ENCODE results near the gene FGD1. TPM values are rescaled to one million over a fixed set of nuclear protein-coding genes. Genes with fewer than 3 reads are reported as not detected.

FGD1 gene
- total and polyA plus RNA-seq, 2 of the 13 experiments (the other 11 are each of a cell fraction or from before 2014, with no cell fraction given): 0.36 to 0.62 TPM

DNA sequence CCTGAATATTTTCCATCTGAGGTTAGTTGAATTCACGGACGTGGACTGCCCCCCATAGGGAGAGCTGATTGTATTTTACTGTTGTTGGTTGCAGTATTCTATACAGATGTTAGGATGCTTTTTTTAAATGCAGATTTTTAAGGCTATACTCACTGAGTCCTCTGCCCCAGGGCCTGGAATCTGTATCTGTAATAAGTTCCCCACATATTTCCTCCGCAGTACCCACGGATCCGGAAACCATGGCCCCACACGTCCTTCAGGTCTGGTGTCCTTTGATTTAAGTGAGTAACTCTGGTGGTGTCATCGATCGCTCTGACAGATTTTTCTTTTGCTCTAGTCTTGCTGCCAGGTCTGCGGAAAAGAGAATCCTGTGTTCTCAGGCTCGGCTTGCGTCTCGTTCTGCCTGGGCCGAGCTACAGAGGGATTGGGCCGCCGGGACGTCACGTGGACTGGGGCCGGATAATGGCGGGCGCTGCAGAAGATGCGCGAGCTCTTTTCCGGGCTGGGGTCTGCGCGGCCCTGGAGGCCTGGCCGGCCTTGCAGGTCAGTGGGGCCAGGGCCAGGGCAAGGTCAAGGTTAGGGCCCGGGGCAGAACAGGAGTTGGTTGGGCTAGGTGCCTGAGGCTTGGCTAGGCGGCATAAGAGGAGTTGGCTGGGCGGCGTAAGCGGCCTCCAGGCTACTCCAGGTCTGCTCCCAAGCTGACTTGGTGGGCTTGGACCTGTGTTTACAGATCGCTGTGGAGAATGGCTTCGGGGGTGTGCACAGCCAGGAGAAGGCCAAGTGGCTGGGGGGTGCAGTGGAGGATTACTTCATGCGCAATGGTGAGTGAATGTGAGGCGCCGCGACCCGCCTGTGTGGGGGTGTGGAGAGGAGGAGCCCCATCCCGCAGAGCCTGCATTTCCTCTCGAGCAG, 55.8 kb downstream of the FGD1 start, which contains the start of gene TSR2 (continued):
- TF ChIP-seq ZNF484 (CRISPR knock-in tag; IDR thresholded peaks at IDR 0.05; ENCODE audit: borderline replicate concordance, low read depth): no peak
- TF ChIP-seq, protein P1, sequence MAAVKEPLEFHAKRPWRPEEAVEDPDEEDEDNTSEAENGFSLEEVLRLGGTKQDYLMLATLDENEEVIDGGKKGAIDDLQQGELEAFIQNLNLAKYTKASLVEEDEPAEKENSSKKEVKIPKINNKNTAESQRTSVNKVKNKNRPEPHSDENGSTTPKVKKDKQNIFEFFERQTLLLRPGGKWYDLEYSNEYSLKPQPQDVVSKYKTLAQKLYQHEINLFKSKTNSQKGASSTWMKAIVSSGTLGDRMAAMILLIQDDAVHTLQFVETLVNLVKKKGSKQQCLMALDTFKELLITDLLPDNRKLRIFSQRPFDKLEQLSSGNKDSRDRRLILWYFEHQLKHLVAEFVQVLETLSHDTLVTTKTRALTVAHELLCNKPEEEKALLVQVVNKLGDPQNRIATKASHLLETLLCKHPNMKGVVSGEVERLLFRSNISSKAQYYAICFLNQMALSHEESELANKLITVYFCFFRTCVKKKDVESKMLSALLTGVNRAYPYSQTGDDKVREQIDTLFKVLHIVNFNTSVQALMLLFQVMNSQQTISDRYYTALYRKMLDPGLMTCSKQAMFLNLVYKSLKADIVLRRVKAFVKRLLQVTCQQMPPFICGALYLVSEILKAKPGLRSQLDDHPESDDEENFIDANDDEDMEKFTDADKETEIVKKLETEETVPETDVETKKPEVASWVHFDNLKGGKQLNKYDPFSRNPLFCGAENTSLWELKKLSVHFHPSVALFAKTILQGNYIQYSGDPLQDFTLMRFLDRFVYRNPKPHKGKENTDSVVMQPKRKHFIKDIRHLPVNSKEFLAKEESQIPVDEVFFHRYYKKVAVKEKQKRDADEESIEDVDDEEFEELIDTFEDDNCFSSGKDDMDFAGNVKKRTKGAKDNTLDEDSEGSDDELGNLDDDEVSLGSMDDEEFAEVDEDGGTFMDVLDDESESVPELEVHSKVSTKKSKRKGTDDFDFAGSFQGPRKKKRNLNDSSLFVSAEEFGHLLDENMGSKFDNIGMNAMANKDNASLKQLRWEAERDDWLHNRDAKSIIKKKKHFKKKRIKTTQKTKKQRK (IDR thresholded peaks at IDR 0.05; ENCODE audit: low read length): no peak
- TF ChIP-seq, protein P2, sequence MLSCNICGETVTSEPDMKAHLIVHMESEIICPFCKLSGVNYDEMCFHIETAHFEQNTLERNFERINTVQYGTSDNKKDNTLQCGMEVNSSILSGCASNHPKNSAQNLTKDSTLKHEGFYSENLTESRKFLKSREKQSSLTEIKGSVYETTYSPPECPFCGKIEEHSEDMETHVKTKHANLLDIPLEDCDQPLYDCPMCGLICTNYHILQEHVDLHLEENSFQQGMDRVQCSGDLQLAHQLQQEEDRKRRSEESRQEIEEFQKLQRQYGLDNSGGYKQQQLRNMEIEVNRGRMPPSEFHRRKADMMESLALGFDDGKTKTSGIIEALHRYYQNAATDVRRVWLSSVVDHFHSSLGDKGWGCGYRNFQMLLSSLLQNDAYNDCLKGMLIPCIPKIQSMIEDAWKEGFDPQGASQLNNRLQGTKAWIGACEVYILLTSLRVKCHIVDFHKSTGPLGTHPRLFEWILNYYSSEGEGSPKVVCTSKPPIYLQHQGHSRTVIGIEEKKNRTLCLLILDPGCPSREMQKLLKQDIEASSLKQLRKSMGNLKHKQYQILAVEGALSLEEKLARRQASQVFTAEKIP (CRISPR knock-in tag; IDR thresholded peaks at IDR 0.05; ENCODE audit: borderline replicate concordance): no peak
- no peak for TF ChIP-seq ZNF678 (CRISPR knock-in tag; IDR thresholded peaks at IDR 0.05)
- TF ChIP-seq HOXA3 (CRISPR knock-in tag; IDR thresholded peaks at IDR 0.05): peak; percentile 65; the same call in 1 of the 2 replicates
- TF ChIP-seq, protein P3, sequence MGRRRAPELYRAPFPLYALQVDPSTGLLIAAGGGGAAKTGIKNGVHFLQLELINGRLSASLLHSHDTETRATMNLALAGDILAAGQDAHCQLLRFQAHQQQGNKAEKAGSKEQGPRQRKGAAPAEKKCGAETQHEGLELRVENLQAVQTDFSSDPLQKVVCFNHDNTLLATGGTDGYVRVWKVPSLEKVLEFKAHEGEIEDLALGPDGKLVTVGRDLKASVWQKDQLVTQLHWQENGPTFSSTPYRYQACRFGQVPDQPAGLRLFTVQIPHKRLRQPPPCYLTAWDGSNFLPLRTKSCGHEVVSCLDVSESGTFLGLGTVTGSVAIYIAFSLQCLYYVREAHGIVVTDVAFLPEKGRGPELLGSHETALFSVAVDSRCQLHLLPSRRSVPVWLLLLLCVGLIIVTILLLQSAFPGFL (CRISPR knock-in tag; IDR thresholded peaks at IDR 0.05): no peak
- TF ChIP-seq KAT2B (IDR thresholded peaks at IDR 0.05; ENCODE audit: borderline replicate concordance, low read depth, low read length): no peak
- TF ChIP-seq TBX2 (CRISPR knock-in tag; IDR thresholded peaks at IDR 0.05; ENCODE audit: borderline replicate concordance): peak; percentile 56; the same call in 1 of the 2 replicates
- no peak for TF ChIP-seq SMARCC2 (IDR thresholded peaks at IDR 0.05)
- TF ChIP-seq HOXA5 (CRISPR knock-in tag; IDR thresholded peaks at IDR 0.05): no peak
- no peak for TF ChIP-seq PITX1 (CRISPR knock-in tag; IDR thresholded peaks at IDR 0.05)
- TF ChIP-seq ZNF235 (CRISPR knock-in tag; IDR thresholded peaks at IDR 0.05; ENCODE audit: borderline replicate concordance): no peak
- TF ChIP-seq, protein P4, sequence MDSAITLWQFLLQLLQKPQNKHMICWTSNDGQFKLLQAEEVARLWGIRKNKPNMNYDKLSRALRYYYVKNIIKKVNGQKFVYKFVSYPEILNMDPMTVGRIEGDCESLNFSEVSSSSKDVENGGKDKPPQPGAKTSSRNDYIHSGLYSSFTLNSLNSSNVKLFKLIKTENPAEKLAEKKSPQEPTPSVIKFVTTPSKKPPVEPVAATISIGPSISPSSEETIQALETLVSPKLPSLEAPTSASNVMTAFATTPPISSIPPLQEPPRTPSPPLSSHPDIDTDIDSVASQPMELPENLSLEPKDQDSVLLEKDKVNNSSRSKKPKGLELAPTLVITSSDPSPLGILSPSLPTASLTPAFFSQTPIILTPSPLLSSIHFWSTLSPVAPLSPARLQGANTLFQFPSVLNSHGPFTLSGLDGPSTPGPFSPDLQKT (CRISPR knock-in tag; IDR thresholded peaks at IDR 0.05; ENCODE audit: borderline replicate concordance): no peak
- TF ChIP-seq, protein P5, sequence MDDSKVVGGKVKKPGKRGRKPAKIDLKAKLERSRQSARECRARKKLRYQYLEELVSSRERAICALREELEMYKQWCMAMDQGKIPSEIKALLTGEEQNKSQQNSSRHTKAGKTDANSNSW (CRISPR knock-in tag; IDR thresholded peaks at IDR 0.05; ENCODE audit: borderline replicate concordance): no peak
- TF ChIP-seq, protein P6, sequence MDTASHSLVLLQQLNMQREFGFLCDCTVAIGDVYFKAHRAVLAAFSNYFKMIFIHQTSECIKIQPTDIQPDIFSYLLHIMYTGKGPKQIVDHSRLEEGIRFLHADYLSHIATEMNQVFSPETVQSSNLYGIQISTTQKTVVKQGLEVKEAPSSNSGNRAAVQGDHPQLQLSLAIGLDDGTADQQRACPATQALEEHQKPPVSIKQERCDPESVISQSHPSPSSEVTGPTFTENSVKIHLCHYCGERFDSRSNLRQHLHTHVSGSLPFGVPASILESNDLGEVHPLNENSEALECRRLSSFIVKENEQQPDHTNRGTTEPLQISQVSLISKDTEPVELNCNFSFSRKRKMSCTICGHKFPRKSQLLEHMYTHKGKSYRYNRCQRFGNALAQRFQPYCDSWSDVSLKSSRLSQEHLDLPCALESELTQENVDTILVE (CRISPR knock-in tag; IDR thresholded peaks at IDR 0.05): no peak; the same call in 1 of the 2 replicates
- no peak for TF ChIP-seq TBX3 (IDR thresholded peaks at IDR 0.05; ENCODE audit: borderline replicate concordance)
- TF ChIP-seq ZNF180 (CRISPR knock-in tag; IDR thresholded peaks at IDR 0.05; ENCODE audit: borderline replicate concordance, low read depth): no peak
- no peak for TF ChIP-seq ZNF775 (CRISPR knock-in tag; IDR thresholded peaks at IDR 0.05; ENCODE audit: borderline replicate concordance)
- no peak for TF ChIP-seq ZC3H4 (CRISPR knock-in tag; IDR thresholded peaks at IDR 0.05; ENCODE audit: borderline replicate concordance)
- TF ChIP-seq MATR3 (CRISPR knock-in tag; IDR thresholded peaks at IDR 0.05): no peak

All from HepG2 (cell line).